WTC11 (cell line): ENCODE measurements around the gene NFATC2.

Experiments
- ARID4B ChIP-seq: sonication (generic); formaldehyde crosslinking; IDR thresholded peaks from 2 replicates; pipeline ENCODE4 v1.8.0; 2023; ENCODE audit warnings: missing genetic modification reagents, mild to moderate bottlenecking, borderline replicate concordance
- CREB1 ChIP-seq: sonication (generic); formaldehyde crosslinking; IDR thresholded peaks from 2 replicates; pipeline ENCODE4 v1.8.0; 2023; ENCODE audit warnings: mild to moderate bottlenecking, missing genetic modification reagents
- MAX ChIP-seq: sonication (generic); formaldehyde crosslinking; IDR thresholded peaks from 2 replicates; pipeline ENCODE4 v1.8.0; 2022; ENCODE audit warnings: mild to moderate bottlenecking, missing genetic modification reagents
- NR2C2 ChIP-seq: sonication (generic); formaldehyde crosslinking; IDR thresholded peaks from 2 replicates; pipeline ENCODE4 v1.8.0; 2022; ENCODE audit warnings: mild to moderate bottlenecking, missing genetic modification reagents
- TP53 ChIP-seq: sonication (generic); formaldehyde crosslinking; IDR thresholded peaks from 2 replicates; pipeline ENCODE4 v1.8.1; 2023; ENCODE audit warnings: mild to moderate bottlenecking, missing genetic modification reagents
- TF ChIP-seq, protein P1 (sequence below): fragments of 200-600 bp; IDR thresholded peaks from 2 replicates; pipeline ENCODE4 v1.8.0; 2022; ENCODE audit warnings: antibody characterized with exemption
- TF ChIP-seq, protein P2 (sequence below): sonication (generic); formaldehyde crosslinking; IDR thresholded peaks from 2 replicates; pipeline ENCODE4 v1.8.1; 2022; ENCODE audit warnings: low read depth, missing genetic modification reagents, borderline replicate concordance

- TF ChIP-seq, protein P1, sequence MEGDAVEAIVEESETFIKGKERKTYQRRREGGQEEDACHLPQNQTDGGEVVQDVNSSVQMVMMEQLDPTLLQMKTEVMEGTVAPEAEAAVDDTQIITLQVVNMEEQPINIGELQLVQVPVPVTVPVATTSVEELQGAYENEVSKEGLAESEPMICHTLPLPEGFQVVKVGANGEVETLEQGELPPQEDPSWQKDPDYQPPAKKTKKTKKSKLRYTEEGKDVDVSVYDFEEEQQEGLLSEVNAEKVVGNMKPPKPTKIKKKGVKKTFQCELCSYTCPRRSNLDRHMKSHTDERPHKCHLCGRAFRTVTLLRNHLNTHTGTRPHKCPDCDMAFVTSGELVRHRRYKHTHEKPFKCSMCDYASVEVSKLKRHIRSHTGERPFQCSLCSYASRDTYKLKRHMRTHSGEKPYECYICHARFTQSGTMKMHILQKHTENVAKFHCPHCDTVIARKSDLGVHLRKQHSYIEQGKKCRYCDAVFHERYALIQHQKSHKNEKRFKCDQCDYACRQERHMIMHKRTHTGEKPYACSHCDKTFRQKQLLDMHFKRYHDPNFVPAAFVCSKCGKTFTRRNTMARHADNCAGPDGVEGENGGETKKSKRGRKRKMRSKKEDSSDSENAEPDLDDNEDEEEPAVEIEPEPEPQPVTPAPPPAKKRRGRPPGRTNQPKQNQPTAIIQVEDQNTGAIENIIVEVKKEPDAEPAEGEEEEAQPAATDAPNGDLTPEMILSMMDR: no peak
- TF ChIP-seq TP53 (CRISPR knock-in tag): no peak
- no peak for TF ChIP-seq CREB1 (CRISPR knock-in tag)
- no peak for TF ChIP-seq MAX (CRISPR knock-in tag)
- no peak for TF ChIP-seq NR2C2
- TF ChIP-seq, protein P2, sequence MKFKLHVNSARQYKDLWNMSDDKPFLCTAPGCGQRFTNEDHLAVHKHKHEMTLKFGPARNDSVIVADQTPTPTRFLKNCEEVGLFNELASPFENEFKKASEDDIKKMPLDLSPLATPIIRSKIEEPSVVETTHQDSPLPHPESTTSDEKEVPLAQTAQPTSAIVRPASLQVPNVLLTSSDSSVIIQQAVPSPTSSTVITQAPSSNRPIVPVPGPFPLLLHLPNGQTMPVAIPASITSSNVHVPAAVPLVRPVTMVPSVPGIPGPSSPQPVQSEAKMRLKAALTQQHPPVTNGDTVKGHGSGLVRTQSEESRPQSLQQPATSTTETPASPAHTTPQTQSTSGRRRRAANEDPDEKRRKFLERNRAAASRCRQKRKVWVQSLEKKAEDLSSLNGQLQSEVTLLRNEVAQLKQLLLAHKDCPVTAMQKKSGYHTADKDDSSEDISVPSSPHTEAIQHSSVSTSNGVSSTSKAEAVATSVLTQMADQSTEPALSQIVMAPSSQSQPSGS (CRISPR knock-in tag): no peak
- TF ChIP-seq ARID4B (CRISPR knock-in tag): no peak
Observed at GRCh38 chr20:51377132-51377531, 165.4 kb downstream of the NFATC2 start.
